Right hindlimb (tissue), 1 donor: ENCODE results near the gene RBM42.
"Not testable (repeated sequence)": the region's sequence is repeated elsewhere in the genome, so short reads cannot be mapped to it uniquely, and the experiment has no call there.

Source experiments
- DNase-seq: peaks from one replicate; pipeline ENCODE4 v3.0.0-alpha.2; 2018

The RBM42 gene

DNA sequence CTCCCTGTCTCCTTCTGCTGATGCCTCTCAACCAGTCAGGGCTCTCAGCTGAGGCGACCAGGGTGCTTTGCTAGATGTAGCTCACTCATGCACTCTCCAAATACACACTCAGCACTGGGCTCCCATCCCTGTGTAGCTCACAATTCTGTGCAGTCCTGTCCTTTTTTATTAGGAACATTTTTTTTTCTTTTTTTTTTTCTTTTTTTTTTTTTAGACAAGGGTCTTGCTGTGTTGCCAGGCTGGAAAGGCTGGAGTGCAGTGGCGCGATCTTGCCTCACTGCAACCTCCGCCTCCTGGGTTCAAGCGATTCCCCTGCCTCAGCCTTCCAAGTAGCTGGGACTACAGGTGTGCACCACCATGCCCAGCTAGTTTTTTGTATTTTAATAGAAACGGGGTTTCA is 26.0 kb downstream of the RBM42 start:
- DNase-seq: not testable (repeated sequence)

DNA sequence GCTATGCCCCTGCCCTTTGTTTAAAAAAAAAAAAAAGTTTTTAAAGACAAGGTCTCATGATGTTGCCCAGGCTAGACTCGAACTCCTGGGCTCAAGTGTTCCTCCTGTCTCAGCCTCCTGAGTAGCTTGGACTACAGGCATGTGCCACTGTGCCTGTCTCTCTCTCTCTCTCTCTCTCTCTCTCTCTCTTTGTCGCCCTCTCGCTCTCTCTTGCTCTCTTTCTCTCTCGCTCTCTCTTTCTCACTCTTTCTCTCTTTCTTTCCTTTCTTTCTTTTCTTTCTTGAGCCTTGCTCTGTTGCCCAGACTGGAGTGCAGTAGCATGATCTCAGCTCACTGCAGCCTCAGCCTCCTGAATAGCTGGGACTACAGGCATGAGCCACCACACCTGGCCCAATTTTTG is 26.8 kb downstream of the RBM42 start:
- no peak for DNase-seq

DNA sequence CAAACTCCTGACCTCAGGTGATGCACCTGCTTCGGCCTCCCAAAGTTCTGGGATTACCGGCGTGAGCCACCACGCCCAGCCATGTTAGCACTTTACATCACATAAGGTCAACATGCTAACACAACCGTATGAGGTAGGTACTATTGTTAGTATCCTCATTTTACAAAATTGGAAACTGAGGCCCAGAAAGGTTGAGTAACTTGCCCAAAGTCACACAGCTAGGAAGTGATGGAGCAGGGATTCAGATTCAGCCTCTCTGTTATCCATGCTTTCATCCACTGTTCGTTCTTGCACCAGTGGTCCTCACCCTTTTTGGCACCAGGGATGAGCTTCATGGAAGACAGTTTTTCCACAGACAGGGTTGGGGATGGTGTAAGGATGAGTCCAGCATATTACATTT is 27.9 kb downstream of the RBM42 start:
- DNase-seq: no peak

DNA sequence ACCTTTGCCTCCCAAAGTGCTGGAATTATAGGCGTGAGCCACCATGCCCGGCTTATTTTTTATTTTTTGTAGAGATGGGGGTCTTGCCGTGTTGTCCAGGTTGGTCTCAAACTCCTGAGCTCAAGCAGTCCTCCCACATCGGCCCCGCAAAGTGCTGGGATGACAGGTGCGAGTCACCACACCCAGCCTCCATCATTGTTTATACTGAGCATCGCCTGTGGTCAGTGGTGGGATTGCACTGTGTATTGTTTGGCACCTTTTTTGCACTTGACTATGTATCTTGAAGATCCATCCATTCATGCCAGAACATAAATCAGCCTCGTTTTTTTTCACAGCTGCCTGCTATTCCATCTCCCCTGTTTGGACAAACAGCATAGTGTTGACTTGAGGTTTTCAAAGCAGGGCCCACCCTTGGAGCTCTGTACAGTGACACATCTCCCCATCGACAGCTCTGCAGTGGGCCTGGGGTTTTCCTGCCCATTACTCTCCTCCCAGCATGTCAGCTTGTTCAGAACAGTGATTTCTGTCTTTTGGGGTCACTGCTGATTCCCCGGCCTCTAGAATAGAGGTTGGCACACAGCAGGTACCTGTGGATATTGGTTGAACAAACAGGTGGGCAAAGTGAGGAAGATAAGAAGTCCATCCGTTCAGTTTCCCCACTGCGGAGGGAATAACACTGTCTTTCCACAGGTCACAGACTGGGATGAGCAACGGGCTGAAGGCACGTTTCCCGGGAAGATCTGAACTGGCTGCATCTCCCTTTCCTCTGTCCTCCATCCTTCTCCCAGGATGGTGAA is 29.3 kb downstream of the RBM42 start:
- no peak for DNase-seq

DNA sequence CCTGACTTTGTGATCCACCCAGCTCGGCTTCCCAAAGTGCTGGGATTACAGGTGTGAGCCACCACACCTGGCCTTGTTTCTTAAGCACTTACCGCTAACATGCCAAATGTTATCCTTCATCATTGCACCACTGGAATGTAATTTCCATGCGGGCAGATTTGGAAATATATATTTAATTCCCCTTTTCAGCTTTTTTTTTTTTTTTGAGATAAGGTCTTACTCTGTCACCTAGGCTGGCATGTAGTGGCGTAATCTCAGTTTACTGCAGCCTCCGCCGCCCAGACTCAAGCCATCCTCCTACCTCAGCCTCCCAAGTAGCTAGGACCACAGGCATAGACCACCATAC is 33.1 kb downstream of the RBM42 start:
- no peak for DNase-seq

DNA sequence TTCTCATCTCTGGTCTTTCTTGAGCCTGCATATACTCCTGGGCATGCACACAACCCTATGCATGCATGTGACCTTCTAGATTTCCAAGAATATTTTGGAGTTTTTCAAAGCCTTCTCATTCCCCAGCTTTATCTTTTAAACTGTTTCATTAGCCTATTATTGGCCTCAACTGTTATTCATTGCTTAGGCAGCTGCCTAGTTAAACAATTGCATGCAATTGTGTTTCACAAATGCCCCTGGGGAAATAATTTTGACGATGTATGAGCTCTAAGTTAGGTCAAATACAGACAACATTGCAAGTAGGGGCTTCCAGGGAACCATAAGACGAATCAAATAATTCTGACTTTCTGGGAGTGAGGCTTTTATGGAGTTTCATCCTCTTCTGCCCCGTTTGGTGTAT is 35.1 kb downstream of the RBM42 start:
- DNase-seq: no peak

DNA sequence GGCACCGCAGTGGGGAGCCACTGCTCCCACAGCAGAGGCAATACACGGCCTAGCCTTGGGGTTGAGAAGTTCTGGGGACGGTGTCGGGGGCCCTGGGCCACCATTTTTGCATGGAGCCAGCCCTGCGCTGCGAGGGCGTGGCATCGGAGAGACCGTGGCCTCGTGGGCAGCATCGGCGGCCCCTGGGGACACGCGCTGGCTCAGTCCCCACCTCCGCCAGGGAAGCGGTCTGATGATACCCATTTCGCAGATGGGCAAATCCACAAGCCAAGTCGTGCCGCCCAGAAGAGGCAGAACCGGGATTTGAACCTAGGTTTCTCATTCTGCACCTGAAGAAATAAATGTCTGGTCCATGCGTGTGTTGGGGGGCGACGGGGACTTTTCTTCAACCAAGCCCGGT is 36.3 kb downstream of the RBM42 start:
- DNase-seq: no peak

DNA sequence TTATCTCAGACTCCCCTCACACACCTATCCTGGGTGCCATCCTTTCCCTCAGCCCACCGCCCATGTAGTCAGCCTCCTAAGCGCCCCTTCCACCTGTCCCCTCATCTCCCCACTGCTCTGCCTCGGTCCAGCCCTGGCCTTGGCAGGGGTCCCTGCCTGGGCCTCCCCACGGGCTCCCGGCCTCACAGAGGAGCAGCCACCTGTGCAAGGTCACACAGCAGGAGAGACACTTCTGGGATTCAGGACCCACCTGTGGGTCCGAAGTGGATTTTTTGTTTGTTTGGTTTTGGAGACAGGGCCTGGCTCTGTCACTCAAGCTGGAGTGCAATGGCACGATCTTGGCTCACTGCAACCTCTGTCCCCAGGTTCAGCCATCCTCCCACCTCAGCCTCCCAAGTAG is 36.8 kb downstream of the RBM42 start:
- DNase-seq: no peak

DNA sequence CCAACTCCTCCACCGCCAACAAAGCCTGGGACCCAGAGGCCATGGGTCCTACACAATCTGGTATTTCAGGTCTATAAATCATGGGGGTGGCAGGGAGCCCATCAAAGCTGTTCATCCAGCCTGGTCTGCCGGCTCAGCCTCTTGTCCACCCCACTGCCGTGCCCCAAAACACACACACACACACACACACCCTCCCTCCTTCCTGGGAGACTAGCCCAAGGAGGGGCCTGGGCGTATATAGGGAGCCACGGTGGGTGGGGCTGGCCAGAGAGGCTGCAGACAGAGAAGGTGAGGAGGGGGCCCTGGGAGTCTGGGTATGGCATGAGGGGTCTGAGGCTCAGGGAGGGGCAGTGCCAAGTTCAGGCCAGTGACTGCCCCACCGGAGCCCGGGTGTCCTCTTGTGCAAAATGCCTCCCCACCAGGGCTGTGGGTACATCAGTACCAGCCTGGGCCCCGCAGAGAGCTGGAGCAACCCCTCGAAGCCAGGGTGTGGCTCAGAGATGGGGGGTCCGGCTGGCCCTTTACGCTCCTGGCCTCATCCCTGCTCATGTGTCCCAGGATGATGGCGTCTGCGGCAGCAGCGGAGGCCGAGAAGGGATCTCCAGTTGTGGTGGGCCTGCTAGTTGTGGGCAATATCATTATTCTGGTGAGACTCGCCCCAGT is 37.5 kb downstream of the RBM42 start, which contains the start of gene UPK1A:
Gene UPK1A (plus strand): TSS at position 267 of the 663 bp plus-strand sequence. CDS start 296 bp downstream, at position 563.
- DNase-seq: no peak

DNA sequence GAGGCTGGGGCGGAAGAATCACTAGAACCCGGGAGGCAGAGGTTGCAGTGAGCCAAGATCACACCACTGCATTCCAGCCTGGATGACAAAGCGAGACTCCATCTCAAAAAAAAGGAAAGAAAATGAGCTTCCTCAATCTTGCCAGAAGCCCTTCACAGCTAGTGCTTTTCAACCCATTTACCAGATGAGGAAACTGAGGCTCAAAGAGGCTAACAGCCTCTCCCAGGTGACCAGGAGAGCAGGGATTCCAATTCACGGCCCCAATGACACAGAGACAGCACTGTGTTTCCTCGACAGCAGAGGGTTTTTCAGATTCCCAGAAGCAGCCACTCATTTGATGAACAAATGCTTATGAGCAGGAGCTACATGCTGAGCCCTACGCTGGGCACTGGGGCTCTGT is 40.7 kb downstream of the RBM42 start:
- no peak for DNase-seq

DNA sequence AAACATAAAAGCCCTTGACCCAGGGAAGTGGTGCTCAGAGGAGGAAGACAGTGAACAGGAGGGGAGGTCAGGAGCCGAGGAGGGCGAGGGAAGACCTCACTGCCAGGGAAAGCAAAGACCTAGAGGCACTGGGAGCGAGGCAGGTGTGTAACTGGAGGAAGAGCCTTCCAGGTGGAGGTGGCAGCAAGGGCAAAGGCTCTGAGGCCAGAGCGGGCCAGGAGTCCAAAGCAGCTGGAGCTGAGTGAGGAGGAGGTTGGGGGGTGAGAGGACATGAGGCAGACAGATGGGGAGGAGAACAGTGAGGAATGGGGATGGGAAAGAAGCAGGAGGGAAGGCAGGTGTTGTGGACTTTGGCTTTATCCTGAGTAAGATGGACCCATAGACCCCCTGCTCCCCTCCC is 41.1 kb downstream of the RBM42 start:
- DNase-seq: no peak

DNA sequence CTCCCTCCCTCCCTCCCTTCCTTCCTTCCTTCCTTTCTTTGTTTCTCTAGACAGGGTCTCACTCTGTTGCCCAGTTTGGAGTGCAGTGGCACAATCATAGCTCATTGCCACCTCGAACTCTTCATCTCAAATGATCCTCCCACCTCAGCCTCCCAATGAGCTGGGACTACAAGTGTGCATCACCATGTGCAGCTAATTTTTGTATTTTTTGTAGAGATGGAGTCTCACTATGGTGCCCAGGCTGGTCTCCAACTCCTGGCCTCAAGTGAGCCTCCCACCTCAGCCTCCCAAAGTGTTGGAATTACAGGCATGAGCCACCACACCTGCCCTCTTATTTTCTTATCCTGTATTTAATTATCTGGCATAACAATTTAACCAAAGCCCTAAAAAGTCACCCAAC is 41.9 kb downstream of the RBM42 start:
- no peak for DNase-seq

DNA sequence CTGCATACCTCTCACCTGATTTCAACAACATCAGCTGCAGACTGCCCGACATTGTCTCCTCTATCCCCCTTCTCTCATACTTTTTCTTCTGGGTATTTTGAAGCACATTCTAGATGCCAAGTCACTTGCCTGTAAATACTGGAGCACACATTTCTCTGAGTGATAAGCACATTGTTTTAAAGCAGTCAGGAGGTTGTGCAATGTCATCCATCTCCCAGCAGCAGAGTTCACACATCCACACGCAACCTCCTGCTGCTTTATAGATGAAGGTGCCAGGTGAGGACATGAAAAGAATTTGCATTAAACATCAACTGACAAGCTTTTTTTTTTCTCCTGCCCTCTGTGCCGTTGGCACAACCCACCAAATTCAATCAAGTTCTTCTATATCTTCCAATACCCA is 43.0 kb downstream of the RBM42 start:
- no peak for DNase-seq

DNA sequence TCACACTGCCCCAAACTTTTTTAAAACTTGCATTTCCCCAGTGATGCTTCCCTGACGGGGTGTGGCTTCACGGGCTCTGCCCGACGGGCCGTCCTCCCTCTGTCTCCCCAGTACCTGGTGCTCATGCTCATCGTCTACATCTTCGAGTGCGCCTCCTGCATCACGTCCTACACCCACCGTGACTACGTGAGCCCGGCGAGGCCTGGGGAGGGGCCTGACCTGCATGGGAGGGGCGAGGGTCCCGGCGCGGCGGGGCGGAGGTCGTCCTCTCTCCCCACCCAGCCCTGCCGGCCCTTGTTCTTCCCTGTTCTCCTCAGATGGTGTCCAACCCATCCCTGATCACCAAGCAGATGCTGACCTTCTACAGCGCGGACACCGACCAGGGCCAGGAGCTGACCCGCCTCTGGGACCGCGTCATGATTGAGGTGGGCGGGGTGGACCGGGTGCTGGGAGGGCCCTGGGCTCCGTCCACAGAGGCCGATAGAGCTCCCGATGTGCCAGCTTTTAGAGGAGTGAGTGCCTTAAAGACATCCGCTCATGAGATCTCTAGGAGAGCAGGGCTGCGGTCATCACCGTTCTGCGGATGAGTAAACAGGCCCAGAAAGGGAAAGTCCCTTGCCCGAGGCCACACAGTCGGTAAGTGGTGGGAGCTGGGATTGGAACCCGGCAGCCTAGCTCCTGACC is 44.4 kb downstream of the RBM42 start:
- no peak for DNase-seq

DNA sequence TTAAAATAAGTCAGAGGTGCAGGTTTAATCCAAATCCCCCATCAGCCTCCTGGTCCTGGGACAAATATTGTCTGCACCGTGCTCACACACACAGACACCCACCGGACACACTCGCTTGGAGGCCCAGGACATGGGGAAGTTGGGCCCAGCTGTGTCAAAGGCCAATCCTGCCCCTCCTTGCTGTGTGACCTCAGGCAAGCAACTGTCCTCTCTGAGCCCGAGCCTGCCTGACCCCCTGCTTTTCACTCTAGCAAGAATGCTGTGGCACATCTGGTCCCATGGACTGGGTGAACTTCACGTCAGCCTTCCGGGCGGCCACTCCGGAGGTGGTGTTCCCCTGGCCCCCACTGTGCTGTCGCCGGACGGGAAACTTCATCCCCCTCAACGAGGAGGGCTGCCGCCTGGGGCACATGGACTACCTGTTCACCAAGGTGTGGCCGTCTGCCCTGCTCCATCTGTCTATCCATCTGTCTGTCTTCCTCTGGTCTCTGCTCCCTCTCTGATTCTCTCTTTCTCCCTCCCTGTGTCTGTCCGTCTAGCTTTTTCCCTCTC is 46.8 kb downstream of the RBM42 start:
- DNase-seq: no peak
